Endodermal cell (in vitro differentiated cells): ENCODE data around the gene DONSON. TPM values are rescaled to one million over a fixed set of nuclear protein-coding genes. Genes with fewer than 3 reads are reported as not detected.
"Not testable (repeated sequence)": the region's sequence is repeated elsewhere in the genome, so short reads cannot be mapped to it uniquely, and the experiment has no call there.

ENCODE experiments used
- DNase-seq: peaks from one replicate; pipeline ENCODE4 v3.0.0-alpha.2; 2017
- H3K27ac ChIP-seq: 2 replicates; pipeline ENCODE4 v1.5.1; 2013; ENCODE audit warnings: mild to moderate bottlenecking, low read depth, low read length, moderate library complexity
- H3K27me3 ChIP-seq: 2 replicates; pipeline ENCODE4 v1.6.1; 2013; ENCODE audit warnings: mild to moderate bottlenecking, low read length, moderate library complexity; ENCODE audit not compliant: insufficient read depth, control insufficient read depth, poor library complexity, severe bottlenecking
- H3K36me3 ChIP-seq: 2 replicates; pipeline ENCODE4 v1.7.0; 2013; ENCODE audit warnings: mild to moderate bottlenecking, low read length, moderate library complexity; ENCODE audit not compliant: control insufficient read depth, insufficient read depth
- H3K4me1 ChIP-seq: one replicate; pipeline ENCODE4 v1.7.0; 2013; ENCODE audit warnings: low read length; ENCODE audit not compliant: control insufficient read depth, insufficient read depth
- H3K4me3 ChIP-seq: 2 replicates; pipeline ENCODE4 v1.5.1; 2013; ENCODE audit warnings: mild to moderate bottlenecking, low read length, moderate library complexity
- H3K9ac ChIP-seq: 2 replicates; pipeline ENCODE4 v1.6.1; 2013; ENCODE audit warnings: mild to moderate bottlenecking, low read length, moderate library complexity; ENCODE audit not compliant: poor library complexity, severe bottlenecking; ENCODE audit errors: extremely low read depth
- H3K9me3 ChIP-seq: 2 replicates; pipeline ENCODE4 v1.6.1; 2013; ENCODE audit warnings: mild to moderate bottlenecking, low read length, moderate library complexity; ENCODE audit not compliant: control insufficient read depth
- H3K27ac Mint-ChIP-seq: 2 replicates; pipeline ENCODE4 v1.8.0; 2020; ENCODE audit warnings: mixed read lengths
- H3K27me3 Mint-ChIP-seq: 2 replicates; pipeline ENCODE4 v1.8.0; 2021; ENCODE audit warnings: mild to moderate bottlenecking, mixed read lengths; ENCODE audit not compliant: insufficient read depth
- H3K36me3 Mint-ChIP-seq: 2 replicates; pipeline ENCODE4 v1.8.0; 2020; ENCODE audit warnings: low read depth, mixed read lengths
- H3K4me1 Mint-ChIP-seq: 2 replicates; pipeline ENCODE4 v1.8.0; 2020; ENCODE audit warnings: mixed read lengths
- H3K4me3 Mint-ChIP-seq: 2 replicates; pipeline ENCODE4 v1.8.0; 2020; ENCODE audit warnings: mild to moderate bottlenecking, moderate library complexity, mixed read lengths
- H3K9me3 Mint-ChIP-seq: 2 replicates; pipeline ENCODE4 v1.8.0; 2020; ENCODE audit warnings: mild to moderate bottlenecking, mixed read lengths
- WGBS, 2 experiments: methylation state at CpG; one replicate each; pipeline versions ENCODE4 v1.1.5 to v1.1.7; 2013; ENCODE audit warnings: missing lambda C conversion rate in 2 of 2, mixed read lengths in 1 of 2; ENCODE audit not compliant: insufficient coverage in 1 of 2, insufficient read length in 1 of 2; 5-methylcytosine and 5-hydroxymethylcytosine counted together
- total RNA-seq, 2 donors: library from RNA; stranded (reverse); fragmentation: NEBNext Ultra II Directional in 1 of 2; extraction: Animal tissue kit (Norgen Biotek cat#: 25700) in 1 of 2; gene quantifications; 2 replicates in 1 of 2; 3 replicates in 1 of 2; pipeline ENCODE4 v1.2.1, GENCODE V29; 2021
- TF ChIP-seq, protein P1 (sequence below): fragments of 200-600 bp; sonication (generic); conservative IDR thresholded peaks from 2 replicates; pipeline ENCODE4 v1.5.0; 2021; ENCODE audit warnings: antibody characterized with exemption, mild to moderate bottlenecking

DONSON gene
- total RNA-seq, 2 donors from 2014 or later: 26.2 to 41.9 TPM

GRCh38 chr21:33578959-33579542, 9.4 kb downstream of the DONSON start:
- Histone ChIP-seq H3K9me3 (no peaks in the 10 kb centered on the region), H3K27ac (peak overlapping the region; percentile 31)
- H3K27ac Mint-ChIP-seq: peak overlapping the region; percentile 72

DNA sequence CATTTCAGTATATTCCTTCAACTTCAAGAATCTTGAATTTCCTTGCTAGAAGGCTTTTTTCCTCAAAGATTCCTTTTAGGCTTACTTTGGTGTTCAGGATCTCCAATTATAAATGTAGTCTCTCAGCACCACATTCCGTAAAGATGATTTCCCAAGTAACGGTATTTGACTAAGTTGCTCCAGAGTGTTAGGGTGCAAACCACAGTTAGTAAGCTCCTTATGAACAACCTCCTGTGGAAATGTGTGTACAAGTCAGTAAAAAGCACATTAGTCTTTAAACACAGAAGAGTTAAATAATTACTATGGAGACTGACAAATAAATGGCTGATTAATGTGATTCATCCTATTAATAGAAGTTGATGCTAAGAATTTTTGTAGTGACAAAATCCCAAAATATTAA, 10.3 kb downstream of the DONSON start:
- H3K9me3 Mint-ChIP-seq: no peaks in the 10 kb centered on the region
- peaks cover 88% of the 10 kb centered on the region for H3K36me3 ChIP-seq

More at GRCh38 chr21:33578959-33579542, 9.4 kb downstream of the DONSON start:
- TF ChIP-seq, protein P1, sequence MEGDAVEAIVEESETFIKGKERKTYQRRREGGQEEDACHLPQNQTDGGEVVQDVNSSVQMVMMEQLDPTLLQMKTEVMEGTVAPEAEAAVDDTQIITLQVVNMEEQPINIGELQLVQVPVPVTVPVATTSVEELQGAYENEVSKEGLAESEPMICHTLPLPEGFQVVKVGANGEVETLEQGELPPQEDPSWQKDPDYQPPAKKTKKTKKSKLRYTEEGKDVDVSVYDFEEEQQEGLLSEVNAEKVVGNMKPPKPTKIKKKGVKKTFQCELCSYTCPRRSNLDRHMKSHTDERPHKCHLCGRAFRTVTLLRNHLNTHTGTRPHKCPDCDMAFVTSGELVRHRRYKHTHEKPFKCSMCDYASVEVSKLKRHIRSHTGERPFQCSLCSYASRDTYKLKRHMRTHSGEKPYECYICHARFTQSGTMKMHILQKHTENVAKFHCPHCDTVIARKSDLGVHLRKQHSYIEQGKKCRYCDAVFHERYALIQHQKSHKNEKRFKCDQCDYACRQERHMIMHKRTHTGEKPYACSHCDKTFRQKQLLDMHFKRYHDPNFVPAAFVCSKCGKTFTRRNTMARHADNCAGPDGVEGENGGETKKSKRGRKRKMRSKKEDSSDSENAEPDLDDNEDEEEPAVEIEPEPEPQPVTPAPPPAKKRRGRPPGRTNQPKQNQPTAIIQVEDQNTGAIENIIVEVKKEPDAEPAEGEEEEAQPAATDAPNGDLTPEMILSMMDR: no peak
- no peak for DNase-seq
- WGBS, 2 experiments: 92 to 98% methylated on average over 3 to 7 of the region's 7 CpGs
- Mint-ChIP-seq H3K27me3 (no peaks in the 10 kb centered on the region), H3K4me1 (no peaks in the 10 kb centered on the region), H3K9me3 (no peaks in the 10 kb centered on the region), H3K4me3 (no peak overlapping the region), H3K36me3 (peaks cover 42% of the 10 kb centered on the region)
- Histone ChIP-seq H3K9ac (no peak overlapping the region), H3K4me1 (no peaks in the 10 kb centered on the region), H3K4me3 (no peak overlapping the region), H3K27me3 (no peaks in the 10 kb centered on the region), H3K36me3 (peaks cover 86% of the 10 kb centered on the region)

DNA sequence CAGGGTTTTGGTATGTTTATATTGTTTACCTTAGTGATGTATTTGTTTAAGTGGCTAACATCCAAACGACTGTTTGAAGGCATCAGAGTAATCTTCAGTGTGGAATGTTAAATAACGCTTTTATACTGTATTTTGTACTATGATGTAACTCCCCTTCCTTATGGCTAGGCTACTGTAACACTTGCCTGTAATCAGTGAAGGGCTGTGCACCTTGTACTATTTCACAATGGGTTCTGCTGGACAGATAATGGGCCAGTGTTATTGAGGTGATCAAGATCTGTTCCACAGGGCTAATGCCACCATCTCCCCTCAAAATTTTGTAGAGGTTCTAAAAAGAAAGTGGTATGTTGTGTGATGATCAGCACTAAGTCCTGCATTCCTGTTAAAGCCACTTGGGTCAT, 11.7 kb downstream of the DONSON start:
- H3K27me3 Mint-ChIP-seq, DNase-seq, H3K27me3 ChIP-seq, H3K27ac Mint-ChIP-seq, H3K4me3 ChIP-seq, H3K4me1 ChIP-seq, H3K9ac ChIP-seq, H3K27ac ChIP-seq, H3K4me3 Mint-ChIP-seq, H3K4me1 Mint-ChIP-seq, H3K9me3 ChIP-seq, H3K9me3 Mint-ChIP-seq: not testable (repeated sequence)
- H3K36me3 Mint-ChIP-seq: peaks cover 54% of the 10 kb centered on the region
- H3K36me3 ChIP-seq: peaks cover 91% of the 10 kb centered on the region
- WGBS, 2 experiments: 100% methylated on average over 1 of the region's 2 CpGs; no CpG with 5 or more reads in 1 of the 2 experiments

More for the DNA sequence above, 10.3 kb downstream of the DONSON start:
- H3K27ac ChIP-seq: no peak overlapping the region
- no peak overlapping the region for H3K9ac ChIP-seq
- H3K27ac Mint-ChIP-seq: no peak overlapping the region
- H3K4me3 ChIP-seq: no peak overlapping the region
- H3K4me3 Mint-ChIP-seq: no peak overlapping the region
- DNase-seq: no peak
- H3K9me3 ChIP-seq: no peaks in the 10 kb centered on the region
- H3K27me3 ChIP-seq: no peaks in the 10 kb centered on the region
- peaks cover 48% of the 10 kb centered on the region for H3K36me3 Mint-ChIP-seq
- H3K4me1 Mint-ChIP-seq: no peaks in the 10 kb centered on the region
- H3K27me3 Mint-ChIP-seq: no peaks in the 10 kb centered on the region
- TF ChIP-seq, protein P1: no peak
- WGBS, 2 experiments: 100% methylated on average over 2 of the region's 2 CpGs; no CpG with 5 or more reads in 1 of the 2 experiments
- no peaks in the 10 kb centered on the region for H3K4me1 ChIP-seq

GRCh38 chr21:33572350-33572749, 16.1 kb downstream of the DONSON start:
- Histone ChIP-seq H3K4me3 (no peak overlapping the region), H3K27ac (no peak overlapping the region), H3K9ac (no peak overlapping the region), H3K36me3 (peaks cover 99% of the 10 kb centered on the region), H3K4me1 (no peaks in the 10 kb centered on the region), H3K27me3 (no peaks in the 10 kb centered on the region), H3K9me3 (no peaks in the 10 kb centered on the region)
- Mint-ChIP-seq H3K9me3 (no peaks in the 10 kb centered on the region), H3K27me3 (no peaks in the 10 kb centered on the region), H3K4me1 (no peaks in the 10 kb centered on the region), H3K36me3 (peaks cover 63% of the 10 kb centered on the region), H3K27ac (no peak overlapping the region), H3K4me3 (no peak overlapping the region)
- no peak for DNase-seq
- WGBS, 2 experiments: 88 to 98% methylated on average over 3 of the region's 3 CpGs
- TF ChIP-seq, protein P1: no peak
